Mucosa of gallbladder (tissue), 1 donor: ENCODE measurements around the gene MAP3K21. TPM values are rescaled to one million over a fixed set of nuclear protein-coding genes. Genes with fewer than 3 reads are reported as not detected.

Source experiments
- DNase-seq: peaks from one replicate; pipeline ENCODE4 v3.0.0-alpha.2; 2020; ENCODE audit warnings: low spot score
- total RNA-seq: library from RNA; stranded (reverse); gene quantifications from one replicate; pipeline ENCODE4 v1.2.1, GENCODE V29; 2021
- donor health status: DM: no; HTN: no; CAD: no.

The MAP3K21 gene
- total RNA-seq, 1 donor from 2014 or later, result 11.9 TPM

DNA sequence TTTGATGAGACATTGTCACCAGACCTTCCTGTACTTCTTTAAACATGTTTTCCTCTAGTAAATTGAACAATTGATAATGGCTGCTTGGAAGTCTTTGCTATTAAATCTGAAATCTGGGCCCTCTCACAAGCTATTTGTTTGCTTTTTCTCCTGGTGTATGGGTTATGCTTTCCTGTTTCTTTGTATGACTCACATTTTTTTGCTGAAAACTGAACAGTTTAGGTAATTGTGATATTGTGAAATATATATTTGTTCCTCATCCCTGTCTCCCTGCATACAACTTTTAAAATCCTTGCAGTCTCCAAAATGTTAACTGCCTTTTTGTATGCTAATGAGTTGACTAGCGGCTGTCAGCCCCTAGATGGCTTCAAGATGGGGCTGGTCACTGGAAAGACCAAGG, 61.6 kb downstream of the MAP3K21 start:
- no peak for DNase-seq

DNA sequence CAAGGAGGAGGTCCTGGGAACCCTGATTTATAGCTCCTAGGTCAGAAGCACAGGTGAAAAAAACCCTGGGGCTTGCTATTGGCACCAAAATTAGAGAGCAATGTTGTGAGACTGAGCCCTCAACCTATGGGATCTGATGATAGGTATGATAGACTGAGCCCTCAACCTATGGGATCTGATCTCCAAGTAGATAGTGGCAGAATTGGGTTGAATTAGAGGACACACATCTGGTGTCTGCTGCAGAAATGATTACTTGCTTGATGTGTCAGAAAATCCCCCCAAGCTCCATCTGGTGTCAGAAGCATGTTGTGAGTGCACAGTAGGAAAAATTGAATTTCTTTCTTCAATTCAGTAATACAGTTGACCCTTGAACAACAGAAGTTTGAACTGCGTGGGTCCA, 62.4 kb downstream of the MAP3K21 start:
- DNase-seq, result no peak

DNA sequence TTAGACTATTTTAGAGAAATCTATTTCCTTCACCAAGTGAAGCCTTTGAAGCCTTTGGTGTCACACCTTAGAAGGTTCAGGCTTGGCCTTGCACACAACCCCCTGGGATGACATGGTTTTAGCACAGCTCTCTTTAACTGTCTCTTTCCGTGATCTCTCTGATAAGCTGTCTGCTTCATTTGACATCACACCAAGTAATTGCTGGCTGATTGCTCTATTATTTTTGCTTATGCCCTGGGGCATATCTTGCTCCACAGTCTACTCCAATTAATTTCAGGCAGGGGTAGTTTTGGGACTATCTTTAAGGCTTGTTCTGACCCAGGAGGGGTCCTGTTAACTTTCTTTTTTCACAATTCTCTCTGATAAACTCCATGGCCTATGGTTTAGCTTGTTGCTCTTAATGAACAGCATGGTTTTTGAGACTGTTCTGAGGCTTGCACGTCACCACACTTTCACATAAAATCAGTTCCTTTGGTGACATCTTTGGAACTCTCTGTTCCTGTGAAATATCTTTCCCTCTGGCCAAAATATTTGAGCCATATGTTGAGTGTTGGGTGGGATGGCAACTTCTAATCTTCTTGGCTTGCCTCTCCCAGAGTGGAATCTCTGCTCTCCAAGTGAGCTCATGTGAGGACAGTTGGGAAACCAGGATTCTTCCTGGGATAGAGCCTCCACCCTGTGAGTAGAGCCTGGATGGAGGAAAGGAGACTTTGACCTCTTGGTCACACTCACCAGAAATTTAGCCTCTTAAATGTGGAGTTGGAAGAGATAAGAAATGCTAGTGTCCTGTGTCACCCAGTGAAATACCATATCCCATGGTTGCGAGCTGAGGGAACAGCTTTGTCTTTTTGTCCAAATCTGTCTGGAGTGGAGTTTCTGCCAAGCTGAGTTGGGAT, 63.6 kb downstream of the MAP3K21 start:
- no peak for DNase-seq

DNA sequence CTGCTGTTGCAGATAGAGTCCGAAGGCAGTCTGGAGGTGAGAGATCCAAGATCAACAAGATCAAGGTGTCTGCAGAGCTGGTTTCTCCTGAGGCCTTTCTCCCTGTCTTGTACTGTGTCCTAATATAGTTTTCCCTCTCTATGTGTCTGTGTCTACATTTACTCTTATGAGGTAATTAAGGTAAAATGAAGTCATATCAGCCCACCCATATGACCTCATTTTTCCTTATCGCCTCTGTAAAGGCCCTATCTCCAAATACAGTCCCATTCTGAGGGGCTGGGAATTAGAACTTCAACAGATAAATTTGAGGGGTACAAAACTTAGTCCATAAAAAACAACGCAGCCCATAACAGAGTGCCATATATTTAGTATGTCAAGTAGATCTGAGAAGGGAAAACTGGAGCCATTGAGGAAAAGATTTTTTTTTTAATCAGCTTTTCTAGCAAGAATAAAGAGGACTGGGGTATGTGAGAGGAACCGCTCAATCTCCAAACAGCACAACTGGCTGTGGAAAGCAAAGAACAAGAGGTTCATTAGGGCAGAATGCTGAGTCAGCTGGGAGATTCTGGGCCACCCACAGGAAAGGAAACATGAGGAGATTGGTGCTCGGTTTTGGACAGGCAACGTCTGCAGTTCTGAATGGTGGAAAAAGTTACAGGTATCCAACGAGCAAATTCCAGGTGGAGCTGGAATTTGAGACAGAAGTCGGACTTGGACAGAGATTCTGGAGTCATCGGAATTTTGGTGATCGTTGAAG, 65.7 kb downstream of the MAP3K21 start:
- no peak for DNase-seq

DNA sequence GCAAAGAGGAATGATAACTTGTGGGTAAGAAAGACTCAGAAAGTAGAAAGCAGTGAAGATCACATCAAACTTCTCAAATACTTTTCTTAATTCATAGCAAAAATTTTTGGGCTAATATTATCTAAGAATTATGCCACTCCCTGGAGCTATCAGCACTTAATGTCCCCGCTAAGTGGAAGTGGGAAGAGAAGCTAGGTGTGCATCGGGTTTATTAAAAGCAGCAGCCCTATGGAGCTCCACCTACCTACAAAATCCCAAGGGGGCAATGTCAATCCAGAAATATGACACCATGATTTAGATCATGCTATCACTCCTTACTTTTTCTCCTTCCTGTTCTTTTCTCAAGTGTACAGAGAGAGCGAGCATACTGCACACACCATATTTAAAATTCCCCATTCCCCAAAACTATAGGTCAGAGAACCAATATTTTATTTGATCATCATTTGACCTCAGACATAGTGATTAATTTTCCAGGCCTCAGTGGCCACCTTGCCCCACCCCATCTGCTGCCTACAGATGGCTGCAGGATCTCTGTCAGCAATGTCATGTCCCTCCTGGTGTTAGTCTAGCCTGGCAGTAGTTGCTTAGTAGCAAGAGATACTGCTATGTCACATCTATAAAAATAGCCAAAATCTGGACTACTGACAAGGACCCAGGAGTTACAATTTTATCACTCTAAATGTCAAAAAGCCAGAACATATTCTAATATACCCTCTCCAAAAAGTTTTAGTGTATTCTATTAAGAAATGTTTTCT, 66.6 kb downstream of the MAP3K21 start:
- no peak for DNase-seq

DNA sequence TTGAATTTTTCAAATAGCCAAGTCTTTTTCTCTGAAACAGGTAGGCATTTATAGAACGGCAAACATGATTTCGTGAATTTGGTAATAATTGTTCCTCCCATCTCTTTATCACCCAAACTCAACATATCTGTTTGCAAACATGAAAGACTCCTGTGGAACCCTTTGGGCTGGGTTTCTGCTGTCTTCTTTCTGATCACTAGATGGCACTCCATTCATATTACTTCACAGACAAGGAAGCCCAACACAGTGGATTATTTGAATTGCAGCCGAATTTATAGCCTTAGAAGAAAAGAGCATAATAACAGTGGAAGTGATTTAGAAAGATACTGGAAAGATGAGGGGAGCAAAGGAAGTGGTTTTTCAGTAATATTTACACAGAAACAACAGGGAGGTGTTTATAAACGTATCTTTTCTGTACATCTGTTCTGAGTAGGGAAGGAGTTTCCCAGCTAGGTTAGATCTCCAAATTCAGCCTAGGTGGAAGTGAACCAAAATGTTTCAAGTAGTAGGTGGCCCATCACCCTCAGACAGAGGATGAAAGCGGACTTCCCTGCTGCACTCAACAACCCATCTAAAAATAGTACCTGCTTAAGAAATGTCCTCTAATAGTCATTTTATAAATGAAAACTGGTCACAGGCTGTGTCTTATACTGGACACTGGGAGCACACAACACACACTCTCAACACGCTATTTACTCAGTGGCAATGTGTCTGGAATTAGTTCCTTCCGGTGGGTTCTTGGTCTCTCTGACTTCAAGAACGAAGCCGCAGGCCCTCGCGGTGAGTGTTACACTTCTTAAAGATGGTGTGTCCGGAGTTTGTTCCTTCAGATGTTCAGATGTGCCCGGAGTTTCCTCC, 67.6 kb downstream of the MAP3K21 start:
- DNase-seq, result peak; percentile 30

DNA sequence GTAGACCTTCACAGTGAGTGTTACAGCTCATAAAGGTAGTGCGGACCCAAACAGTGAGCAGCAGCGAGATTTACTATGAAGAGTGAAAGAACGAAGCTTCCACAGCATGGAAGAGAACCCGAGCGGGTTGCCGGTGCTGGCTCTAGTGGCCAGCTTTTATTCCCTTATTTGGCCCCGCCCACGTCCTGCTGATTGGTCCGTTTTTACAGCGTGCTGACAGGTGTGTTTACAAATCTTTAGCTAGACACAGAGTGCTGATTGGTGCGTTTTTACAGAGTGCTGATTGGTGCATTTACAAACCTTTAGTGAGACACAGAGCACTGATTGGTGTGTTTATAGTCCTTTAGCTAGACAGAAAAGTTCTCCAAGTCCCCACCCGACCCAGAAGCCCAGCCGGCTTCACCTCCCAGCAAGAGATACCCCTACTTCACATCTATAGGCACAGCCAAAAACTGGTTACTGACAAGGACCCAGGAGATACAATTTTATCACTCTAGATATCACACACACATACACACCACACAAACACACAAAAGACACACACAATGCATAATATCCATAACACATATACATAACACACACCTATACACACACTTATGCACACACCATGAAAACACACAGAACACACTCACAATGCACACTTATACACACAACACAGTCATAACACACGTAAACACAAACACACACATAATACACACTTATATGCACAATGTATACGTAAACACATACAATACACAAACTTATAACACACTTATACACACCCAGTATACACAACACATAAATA, 68.5 kb downstream of the MAP3K21 start:
- no peak for DNase-seq

DNA sequence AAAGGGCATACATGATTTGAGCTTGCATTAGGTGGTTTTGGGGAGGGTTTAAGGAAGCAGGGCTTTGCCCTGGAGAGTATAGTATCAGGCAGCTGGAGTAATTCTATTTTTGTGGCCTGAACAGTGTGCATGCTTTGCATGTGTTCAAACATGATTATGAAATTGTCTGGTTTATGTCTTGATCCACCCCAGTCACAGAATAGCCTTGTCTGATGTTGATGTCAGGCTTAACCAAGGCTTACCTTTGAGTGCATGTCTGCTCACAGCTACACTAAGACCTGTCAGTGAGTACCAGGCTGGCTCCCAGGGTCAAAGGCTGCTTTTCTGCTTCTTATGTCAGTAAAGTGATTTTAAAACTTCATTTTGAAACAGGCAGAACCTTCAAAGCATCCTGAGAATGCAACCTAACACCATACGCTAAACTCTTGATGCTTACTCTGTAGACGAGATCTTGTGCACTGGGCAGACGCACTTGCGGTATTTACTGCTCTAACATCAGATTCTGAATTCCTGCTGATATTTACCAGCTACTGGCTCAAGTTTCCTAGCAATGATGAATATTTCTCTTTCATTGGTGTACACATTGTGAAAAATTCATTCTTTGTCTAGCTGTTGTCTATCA, 78.9 kb downstream of the MAP3K21 start:
- DNase-seq, result no peak

DNA sequence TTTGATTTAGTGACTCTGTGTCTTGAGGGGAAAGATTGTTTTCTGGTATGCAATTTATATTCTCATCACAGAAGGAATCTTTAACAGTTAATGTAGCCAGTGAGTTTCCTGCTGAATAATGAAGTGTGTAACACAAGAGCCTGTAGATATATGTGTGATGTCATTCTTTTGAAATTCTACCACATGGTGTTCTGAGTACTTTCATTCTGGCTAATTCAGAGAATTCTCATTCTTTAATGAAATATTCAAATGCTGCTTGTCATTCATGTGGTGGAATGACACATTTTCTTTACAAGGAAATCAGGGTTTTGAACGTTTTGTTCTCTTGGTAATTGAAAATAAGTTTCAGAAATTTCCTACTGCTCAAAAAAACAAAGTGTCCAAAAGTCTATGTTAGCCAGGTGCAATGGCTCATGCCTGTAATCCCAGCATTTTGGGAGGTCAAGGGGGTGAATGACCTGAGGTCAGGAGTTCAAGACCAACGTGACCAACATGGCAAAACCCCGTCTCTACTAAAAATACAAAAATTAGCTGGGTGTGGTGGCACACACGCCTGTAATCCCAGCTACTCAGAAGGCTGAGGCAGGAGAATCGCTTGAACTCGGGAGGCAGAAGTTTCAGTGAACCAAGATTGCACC, 79.6 kb downstream of the MAP3K21 start:
- DNase-seq, result no peak

DNA sequence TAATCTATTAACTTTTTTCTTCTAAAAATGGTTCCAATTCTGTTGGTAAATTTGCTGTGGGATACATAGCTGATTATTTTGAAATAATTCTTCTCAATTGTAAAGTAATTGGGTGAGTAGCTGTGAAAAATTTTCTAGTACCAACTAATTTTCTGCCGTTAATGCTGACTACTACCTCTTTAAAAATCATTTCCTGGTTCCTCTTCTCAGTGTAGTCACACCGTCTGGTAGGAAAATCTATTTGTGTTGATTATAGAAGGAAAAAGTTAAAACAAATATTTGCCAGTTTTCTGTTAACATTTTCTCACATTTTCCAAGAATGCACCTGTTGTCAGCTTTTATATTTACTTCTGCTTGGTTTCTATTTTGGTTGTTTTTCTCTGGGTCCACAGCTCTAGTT, 82.0 kb downstream of the MAP3K21 start:
- no peak for DNase-seq

DNA sequence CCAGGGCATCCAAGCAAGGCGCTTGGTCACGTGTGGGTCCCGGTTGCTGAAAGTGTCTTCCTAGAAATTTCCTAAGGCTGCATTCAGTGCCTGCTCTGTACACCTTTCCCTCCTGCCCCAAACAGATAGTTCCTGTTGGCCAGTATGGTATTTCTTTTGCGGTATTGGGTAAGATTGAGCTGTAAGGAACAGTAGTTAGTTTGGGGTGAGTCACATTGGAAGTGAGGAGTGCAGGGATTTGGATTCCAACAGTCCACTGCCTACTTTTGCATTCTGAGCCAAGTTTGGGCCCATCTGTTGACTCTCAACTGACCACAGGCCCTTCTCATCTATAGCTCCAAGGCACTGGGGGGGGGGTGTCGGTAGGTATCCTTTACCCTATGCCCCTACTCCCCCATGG, 83.4 kb downstream of the MAP3K21 start:
- DNase-seq, result no peak

DNA sequence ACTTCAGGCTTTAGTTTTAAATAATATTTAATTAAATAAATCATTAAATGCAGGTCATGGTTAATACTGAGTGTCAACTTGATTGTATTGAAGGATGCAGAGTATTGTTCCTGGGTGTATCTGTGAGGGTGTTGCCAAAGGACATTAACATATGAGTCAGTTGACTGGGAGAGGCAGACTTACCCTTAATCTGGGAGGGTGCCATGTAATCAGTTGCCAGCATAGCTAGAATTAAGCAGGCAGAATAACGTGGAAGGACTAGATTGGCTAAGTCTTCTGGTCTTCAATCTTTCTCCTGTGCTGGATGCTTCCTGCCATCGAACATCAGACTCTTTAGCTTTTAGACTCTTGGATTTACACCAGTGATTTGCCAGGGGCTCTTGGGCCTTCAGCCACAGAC, 85.3 kb downstream of the MAP3K21 start:
- peak; percentile 63 for DNase-seq

DNA sequence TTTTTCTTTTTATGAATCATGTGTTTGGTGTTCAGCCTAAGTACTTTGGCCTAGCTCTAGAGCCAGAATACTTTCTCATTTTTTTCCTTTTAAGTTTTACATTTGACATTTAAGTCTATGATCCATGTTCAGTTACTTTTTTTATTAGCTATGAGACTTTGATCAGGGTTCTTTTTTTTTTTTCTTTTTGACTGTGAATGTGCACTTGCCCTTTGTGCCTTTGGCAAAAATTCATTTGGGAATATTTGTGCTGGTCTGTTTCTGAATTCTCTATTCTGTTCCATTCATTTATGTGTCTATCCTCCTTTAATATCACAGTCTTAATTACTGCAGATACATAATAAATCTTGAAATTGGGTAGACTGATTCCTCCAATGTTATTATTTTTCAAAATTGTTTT, 93.8 kb downstream of the MAP3K21 start:
- no peak for DNase-seq

DNA sequence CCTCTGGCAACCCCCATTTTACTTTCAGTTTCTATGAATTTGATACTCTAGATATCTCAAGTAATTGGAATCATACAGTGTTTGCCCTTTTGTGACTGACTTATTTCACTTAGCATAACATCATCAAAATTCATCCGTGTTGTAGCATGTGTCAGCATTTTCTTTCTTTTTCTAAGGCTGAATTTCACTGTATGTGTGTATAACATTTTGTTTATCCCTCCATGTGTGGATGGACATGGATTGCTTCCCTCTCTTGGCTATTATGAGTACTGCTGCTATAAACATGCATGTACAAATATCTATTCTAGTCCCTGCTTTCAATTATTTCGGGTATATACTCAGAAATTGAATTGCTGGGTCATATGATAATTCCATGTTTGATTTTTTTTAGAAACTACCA, 97.3 kb downstream of the MAP3K21 start:
- DNase-seq, result no peak

DNA sequence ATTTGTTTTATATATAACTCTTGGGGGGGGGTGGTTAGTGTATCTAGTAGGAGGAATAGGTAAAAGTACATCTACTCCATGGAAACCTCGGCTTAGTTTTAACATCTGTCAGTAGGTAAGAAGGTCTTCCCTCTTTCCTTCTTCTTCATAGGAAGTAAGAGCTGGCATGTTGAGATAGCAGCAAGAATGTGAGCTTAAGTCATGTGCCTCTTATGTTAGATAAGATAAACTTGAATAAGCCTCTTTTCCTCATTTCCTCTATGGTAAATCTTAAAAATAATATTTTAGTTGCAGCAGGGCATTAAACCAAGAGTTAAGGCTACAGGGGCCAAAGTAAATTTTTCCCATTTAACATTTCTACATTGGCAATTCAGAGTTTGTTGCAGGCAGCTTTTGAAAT, 100.4 kb downstream of the MAP3K21 start:
- no peak for DNase-seq

DNA sequence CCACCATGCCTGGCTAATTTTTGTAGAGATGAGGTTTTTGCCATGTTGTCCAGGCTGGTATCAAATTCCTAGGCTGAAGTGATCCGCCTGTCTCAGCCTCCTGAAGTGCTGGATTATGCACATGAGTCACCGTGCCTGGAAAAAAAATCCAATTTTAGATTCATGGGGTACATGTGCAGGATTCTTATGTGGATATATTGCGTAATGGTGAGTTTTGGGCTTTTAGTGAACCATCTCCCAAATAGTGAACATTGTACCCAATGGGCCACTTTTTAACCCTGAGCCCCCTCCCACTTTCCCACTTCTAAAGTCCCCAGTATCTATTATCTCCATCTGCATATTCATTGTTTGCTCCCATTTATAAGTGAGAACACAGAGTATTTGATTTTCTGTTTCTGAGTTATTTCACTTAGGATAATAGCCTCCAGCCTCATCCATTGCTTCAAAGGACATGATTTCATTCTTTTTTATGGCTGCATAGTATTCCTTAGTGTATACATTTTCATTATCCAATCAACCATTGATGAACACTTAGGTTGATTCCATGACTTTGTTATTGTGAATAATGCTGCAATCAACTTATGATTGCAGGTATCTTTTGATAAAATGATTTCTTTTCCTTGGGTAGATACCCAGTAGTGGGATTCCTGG, 104.4 kb downstream of the MAP3K21 start:
- no peak for DNase-seq

DNA sequence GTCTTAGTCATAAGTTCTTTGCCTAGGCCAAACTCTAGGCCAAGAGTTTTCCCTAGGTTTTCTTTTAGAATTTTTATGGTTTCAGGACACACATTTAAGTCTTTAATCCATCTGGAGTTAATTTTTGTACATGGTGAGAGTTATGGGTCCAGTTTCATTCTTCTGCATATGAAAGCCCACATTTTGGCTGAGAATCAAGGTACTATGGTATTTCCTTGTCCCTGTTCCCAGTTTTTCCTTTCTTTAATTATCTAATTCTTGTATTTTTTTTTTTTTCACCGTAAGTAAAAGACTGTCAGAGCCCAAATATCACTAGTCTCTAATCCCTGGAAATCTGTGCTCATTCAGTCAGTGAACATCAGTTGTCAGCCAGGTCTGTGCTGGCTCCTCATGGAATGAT, 105.4 kb downstream of the MAP3K21 start:
- DNase-seq, result no peak

DNA sequence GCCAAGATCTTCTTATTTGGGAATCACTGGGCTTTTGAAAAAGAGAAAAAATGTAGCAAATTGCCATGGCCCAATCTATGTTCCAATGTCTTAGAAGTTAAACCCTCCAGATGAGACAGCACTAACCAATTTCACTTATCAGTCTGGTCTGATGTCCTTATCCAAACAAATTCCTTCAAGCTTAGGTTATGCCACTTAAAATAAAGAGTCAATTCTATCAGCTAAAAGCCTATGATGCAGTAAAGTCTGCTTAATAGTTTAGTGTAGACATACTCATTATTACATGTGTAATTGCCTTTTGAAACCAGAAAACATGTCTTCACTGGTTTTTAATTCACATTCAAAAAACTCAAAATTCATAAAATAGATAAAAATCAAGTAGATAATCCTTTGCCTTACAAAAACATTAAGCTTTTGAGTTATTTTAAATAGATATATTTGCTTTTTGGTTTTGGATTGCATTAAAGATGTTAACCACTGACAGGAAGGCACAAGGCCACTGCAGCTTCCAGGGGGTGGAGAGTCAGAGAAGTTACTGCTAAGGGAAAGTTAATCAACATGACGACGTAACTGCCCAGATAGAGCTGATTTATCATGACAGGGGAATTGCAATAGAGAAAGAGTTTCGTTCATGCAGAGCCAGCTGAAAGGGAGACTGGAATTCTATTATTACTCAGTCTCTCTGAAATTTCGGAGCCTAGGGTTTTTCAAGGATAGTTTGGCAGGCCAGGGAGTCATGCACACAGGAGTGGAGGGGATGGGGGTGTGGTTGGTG, 106.1 kb downstream of the MAP3K21 start:
- DNase-seq, result no peak
